ENCODE measurements around the gene DOLPP1. TPM values are rescaled to one million over a fixed set of nuclear protein-coding genes. Genes with fewer than 3 reads are reported as not detected.

The DOLPP1 gene
- total RNA-seq, 1 experiment from 2014 or later: 32.7 TPM

GRCh38 chr9:129105857-129106694 lies 25.2 kb downstream of the DOLPP1 start:
- ATAC-seq (no peak), DNase-seq (ENCODE audit: low spot score) (no peak)
- CTCF ChIA-PET: interaction anchor here (0.7 to 1.5 kb wide), 3 partner anchors 9 to 33 kb away, joined by 3 to 8 read pairs (median 3); no protein-coding TSS in a partner anchor
- H3K4me3 Mint-ChIP-seq: no peak overlapping the region
- POLR2A ChIA-PET: interaction anchor here (0.6 kb wide), 1 partner anchor 354 kb away, joined by 3 read pairs; no protein-coding TSS in a partner anchor
- peaks cover 23% of the 10 kb centered on the region for H3K27me3 Mint-ChIP-seq (ENCODE audit: low read depth)
- H3K27ac Mint-ChIP-seq: no peak overlapping the region
- H3K9me3 Mint-ChIP-seq: no peaks in the 10 kb centered on the region
- no peak for TF ChIP-seq E2F5 (CRISPR knock-in tag; IDR thresholded peaks at IDR 0.05)
- no peaks in the 10 kb centered on the region for H3K36me3 Mint-ChIP-seq
- H3K4me1 Mint-ChIP-seq: peaks cover 9% of the 10 kb centered on the region

GRCh38 chr9:129107651-129108050 lies 26.7 kb downstream of the DOLPP1 start:
- Mint-ChIP-seq H3K27me3 (ENCODE audit: low read depth) (peaks cover 17% of the 10 kb centered on the region), H3K4me1 (peaks cover 10% of the 10 kb centered on the region), H3K4me3 (no peak overlapping the region), H3K36me3 (no peaks in the 10 kb centered on the region), H3K9me3 (no peaks in the 10 kb centered on the region), H3K27ac (peak overlapping the region; percentile 5; the same call in 1 of the 2 replicates)
- POLR2A ChIA-PET: no interaction called here
- CTCF ChIA-PET: no interaction called here
- TF ChIP-seq GTF2I (CRISPR knock-in tag; conservative IDR thresholded peaks at IDR 0.05) (no peak), ZNF423 (CRISPR knock-in tag; IDR thresholded peaks at IDR 0.05) (no peak), ZNF263 (CRISPR knock-in tag; IDR thresholded peaks at IDR 0.05; ENCODE audit: low read depth) (no peak), ETV6 (CRISPR knock-in tag; IDR thresholded peaks at IDR 0.05) (no peak)
- ATAC-seq (no peak), DNase-seq (ENCODE audit: low spot score) (no peak)

- Mint-ChIP-seq H3K4me1 (peaks cover 10% of the 10 kb centered on the region), H3K36me3 (no peaks in the 10 kb centered on the region), H3K4me3 (no peak overlapping the region), H3K27ac (no peak overlapping the region), H3K9me3 (no peaks in the 10 kb centered on the region), H3K27me3 (ENCODE audit: low read depth) (peaks cover 17% of the 10 kb centered on the region)
- ATAC-seq (no peak), DNase-seq (ENCODE audit: low spot score) (no peak)
- ChIA-PET CTCF (interaction anchor here (1.5 kb wide), 1 partner anchor 31 kb away, joined by 5 read pairs; no protein-coding TSS in a partner anchor), POLR2A (interaction anchor here (0.6 kb wide), 1 partner anchor 202 kb away, joined by 3 read pairs; no protein-coding TSS in a partner anchor)
- TF ChIP-seq FOXJ3 (CRISPR knock-in tag; IDR thresholded peaks at IDR 0.05; ENCODE audit: borderline replicate concordance) (no peak), MYBL2 (CRISPR knock-in tag; IDR thresholded peaks at IDR 0.05) (no peak), ZBTB43 (CRISPR knock-in tag; IDR thresholded peaks at IDR 0.05) (no peak), NR1H2 (CRISPR knock-in tag; IDR thresholded peaks at IDR 0.05) (no peak), GTF2I (CRISPR knock-in tag; conservative IDR thresholded peaks at IDR 0.05) (no peak), ZNF671 (CRISPR knock-in tag; IDR thresholded peaks at IDR 0.05) (no peak), STAT6 (CRISPR knock-in tag; conservative IDR thresholded peaks at IDR 0.05; ENCODE audit: low read depth) (no peak), SP1 (CRISPR knock-in tag; conservative IDR thresholded peaks at IDR 0.05) (no peak), ETV6 (CRISPR knock-in tag; IDR thresholded peaks at IDR 0.05) (no peak), ERG (CRISPR knock-in tag; IDR thresholded peaks at IDR 0.05) (no peak), IRF1 (CRISPR knock-in tag; IDR thresholded peaks at IDR 0.05) (no peak), ZNF263 (CRISPR knock-in tag; IDR thresholded peaks at IDR 0.05; ENCODE audit: low read depth) (no peak), E2F4 (CRISPR knock-in tag; IDR thresholded peaks at IDR 0.05; ENCODE audit: borderline replicate concordance, low read depth) (no peak), MAX (CRISPR knock-in tag; IDR thresholded peaks at IDR 0.05) (no peak)
Observed at GRCh38 chr9:129108083-129108804, 27.3 kb downstream of the DOLPP1 start.

Measured in WTC11 (cell line).